Measurements from ENCODE around the gene TNK1. TPM values are rescaled to one million over a fixed set of nuclear protein-coding genes. Genes with fewer than 3 reads are reported as not detected.
"Not testable (repeated sequence)": the region's sequence is repeated elsewhere in the genome, so short reads cannot be mapped to it uniquely, and the experiment has no call there.

The TNK1 gene
- polyA plus RNA-seq, 1 donor from 2014 or later, result 0.83 TPM

GRCh38 chr17:7336240-7337175 is 44.4 kb upstream of the TNK1 start, which contains the start of gene ACAP1:
Gene ACAP1 (plus strand): TSS chr17:7336529. CDS start chr17:7336735, 206 bp downstream.
- H3F3A ChIP-seq (ENCODE audit: insufficient read depth, low read length, poor library complexity, severe bottlenecking), result no peaks in the 10 kb centered on the region
- no peak within 1 kb of the TSS for H3K4me2 ChIP-seq (ENCODE audit: low read length)
- H3K9me3 ChIP-seq (ENCODE audit: low read length), result no peaks in the 10 kb centered on the region
- no peak within 1 kb of the TSS for H3K4me3 ChIP-seq (ENCODE audit: low read length)
- H3K36me3 ChIP-seq (ENCODE audit: insufficient read depth, low read length), result no peaks in the 10 kb centered on the region
- H3K27me3 ChIP-seq (ENCODE audit: insufficient read depth, low read depth, low read length), result no peaks in the 10 kb centered on the region
- no peaks in the 10 kb centered on the region for H4K20me1 ChIP-seq (ENCODE audit: insufficient read depth)
- no peak within 1 kb of the TSS for H3K27ac ChIP-seq (ENCODE audit: low read length)
- no peak within 1 kb of the TSS for H2AFZ ChIP-seq (ENCODE audit: low read depth, low read length)
- TF ChIP-seq CTCF (IDR thresholded peaks at IDR 0.05; ENCODE audit: poor library complexity, severe bottlenecking) (no peak), RAD21 (conservative IDR thresholded peaks at IDR 0.05) (no peak), EZH2 (IDR thresholded peaks at IDR 0.05; ENCODE audit: borderline replicate concordance, insufficient read depth, low read length, poor library complexity, severe bottlenecking) (no peak), POLR2AphosphoS5 (IDR thresholded peaks at IDR 0.05) (no peak), EP300 (conservative IDR thresholded peaks at IDR 0.05; ENCODE audit: poor library complexity, severe bottlenecking) (no peak), MXI1 (conservative IDR thresholded peaks at IDR 0.05; ENCODE audit: poor library complexity, severe bottlenecking) (no peak)
- H3K9me2 ChIP-seq (ENCODE audit: insufficient read depth, low read length), result no peaks in the 10 kb centered on the region
- no peaks in the 10 kb centered on the region for H3K79me2 ChIP-seq (replicated peaks; ENCODE audit: insufficient read depth, low read length)
- no peak within 1 kb of the TSS for H3K9ac ChIP-seq (ENCODE audit: low read length)

GRCh38 chr17:7337600-7337999 is 43.3 kb upstream of the TNK1 start:
- H3K27me3 ChIP-seq (ENCODE audit: insufficient read depth, low read depth, low read length); H3K36me3 ChIP-seq (ENCODE audit: insufficient read depth, low read length); H3K9me3 ChIP-seq (ENCODE audit: low read length); H3K27ac ChIP-seq (ENCODE audit: low read length); H3K9me2 ChIP-seq (ENCODE audit: insufficient read depth, low read length); H3K9ac ChIP-seq (ENCODE audit: low read length); H4K20me1 ChIP-seq (ENCODE audit: insufficient read depth); H3F3A ChIP-seq (ENCODE audit: insufficient read depth, low read length, poor library complexity, severe bottlenecking); H2AFZ ChIP-seq (ENCODE audit: low read depth, low read length); H3K4me3 ChIP-seq (ENCODE audit: low read length); H3K4me2 ChIP-seq (ENCODE audit: low read length); H3K79me2 ChIP-seq (replicated peaks; ENCODE audit: insufficient read depth, low read length): not testable (repeated sequence)

GRCh38 chr17:7340179-7340578 is 40.7 kb upstream of the TNK1 start:
- Histone ChIP-seq H3K9ac (ENCODE audit: low read length) (no peak overlapping the region), H3K36me3 (ENCODE audit: insufficient read depth, low read length) (no peaks in the 10 kb centered on the region), H3K27ac (ENCODE audit: low read length) (no peak overlapping the region), H3K27me3 (ENCODE audit: insufficient read depth, low read depth, low read length) (no peaks in the 10 kb centered on the region), H4K20me1 (ENCODE audit: insufficient read depth) (no peaks in the 10 kb centered on the region), H3K4me2 (ENCODE audit: low read length) (no peak overlapping the region), H3K9me2 (ENCODE audit: insufficient read depth, low read length) (no peaks in the 10 kb centered on the region), H2AFZ (ENCODE audit: low read depth, low read length) (no peak overlapping the region), H3K9me3 (ENCODE audit: low read length) (no peaks in the 10 kb centered on the region), H3K4me3 (ENCODE audit: low read length) (no peak overlapping the region), H3K79me2 (replicated peaks; ENCODE audit: insufficient read depth, low read length) (no peaks in the 10 kb centered on the region), H3F3A (ENCODE audit: insufficient read depth, low read length, poor library complexity, severe bottlenecking) (no peaks in the 10 kb centered on the region)
- no peak for TF ChIP-seq POLR2AphosphoS5 (IDR thresholded peaks at IDR 0.05)
- TF ChIP-seq TAF1 (IDR thresholded peaks at IDR 0.05; ENCODE audit: low read depth), result no peak
- TF ChIP-seq EP300 (conservative IDR thresholded peaks at IDR 0.05; ENCODE audit: poor library complexity, severe bottlenecking), result no peak
- TF ChIP-seq EZH2 (IDR thresholded peaks at IDR 0.05; ENCODE audit: borderline replicate concordance, insufficient read depth, low read length, poor library complexity, severe bottlenecking), result no peak
- no peak for TF ChIP-seq RAD21 (conservative IDR thresholded peaks at IDR 0.05)
- no peak for TF ChIP-seq SMC3 (conservative IDR thresholded peaks at IDR 0.05; ENCODE audit: poor library complexity)
- TF ChIP-seq CTCF (IDR thresholded peaks at IDR 0.05; ENCODE audit: poor library complexity, severe bottlenecking), result no peak
- no peak for TF ChIP-seq REST (IDR thresholded peaks at IDR 0.05; ENCODE audit: borderline replicate concordance)
- TF ChIP-seq MXI1 (conservative IDR thresholded peaks at IDR 0.05; ENCODE audit: poor library complexity, severe bottlenecking), result no peak

Data from neural cell (in vitro differentiated cells).